ENCODE measurements around the gene IER5L. TPM values are rescaled to one million over a fixed set of nuclear protein-coding genes. Genes with fewer than 3 reads are reported as not detected.

Gene IER5L
- total RNA-seq, 1 experiment from 2014 or later: 4.6 TPM

GRCh38 chr9:129182625-129183494 lies 4.8 kb upstream of the IER5L start:
- ATAC-seq (peak; percentile 36), DNase-seq (ENCODE audit: low spot score) (peak; percentile 85)
- no peak for TF ChIP-seq ATF6 (CRISPR knock-in tag; IDR thresholded peaks at IDR 0.05)
- peak; percentile 49 for TF ChIP-seq CTCF (IDR thresholded peaks at IDR 0.05)
- ChIA-PET CTCF (interaction anchor here (0.6 to 3.9 kb wide), 55 partner anchors 10 to 442 kb away, joined by 3 to 25 read pairs (median 4); partner anchors contain the start of gene NTMT1), POLR2A (interaction anchor here (0.5 to 0.6 kb wide), 2 partner anchors 151 to 154 kb away, joined by 3 to 9 read pairs; no protein-coding TSS in a partner anchor)
- no peak overlapping the region for H3K27ac Mint-ChIP-seq
- peaks cover 6% of the 10 kb centered on the region; the same call in 1 of the 2 replicates for H3K9me3 Mint-ChIP-seq
- peaks cover 93% of the 10 kb centered on the region for H3K27me3 Mint-ChIP-seq (ENCODE audit: low read depth)
- H3K36me3 Mint-ChIP-seq: no peaks in the 10 kb centered on the region
- H3K4me3 Mint-ChIP-seq: no peak overlapping the region
- H3K4me1 Mint-ChIP-seq: peaks cover 21% of the 10 kb centered on the region

GRCh38 chr9:129182122-129182521 lies 4.1 kb upstream of the IER5L start:
- ATAC-seq: no peak
- Mint-ChIP-seq H3K27ac (no peak overlapping the region), H3K9me3 (peaks cover 2% of the 10 kb centered on the region; the same call in 1 of the 2 replicates), H3K4me3 (no peak overlapping the region), H3K4me1 (peaks cover 21% of the 10 kb centered on the region), H3K27me3 (ENCODE audit: low read depth) (peaks cover 90% of the 10 kb centered on the region), H3K36me3 (no peaks in the 10 kb centered on the region)
- TF ChIP-seq ZNF263 (CRISPR knock-in tag; IDR thresholded peaks at IDR 0.05; ENCODE audit: low read depth): no peak
- TF ChIP-seq JUN (CRISPR knock-in tag; IDR thresholded peaks at IDR 0.05): no peak
- TF ChIP-seq PRDM15 (CRISPR knock-in tag; IDR thresholded peaks at IDR 0.05): no peak
- no peak for TF ChIP-seq GABPB1 (CRISPR knock-in tag; IDR thresholded peaks at IDR 0.05)
- TF ChIP-seq ZNF232 (CRISPR knock-in tag; IDR thresholded peaks at IDR 0.05): no peak
- no peak for TF ChIP-seq E2F4 (CRISPR knock-in tag; IDR thresholded peaks at IDR 0.05; ENCODE audit: borderline replicate concordance, low read depth)
- no peak for TF ChIP-seq NR2C2 (CRISPR knock-in tag; IDR thresholded peaks at IDR 0.05)
- TF ChIP-seq FOXP4 (CRISPR knock-in tag; IDR thresholded peaks at IDR 0.05): no peak
- no peak for TF ChIP-seq JAZF1 (CRISPR knock-in tag; IDR thresholded peaks at IDR 0.05)
- TF ChIP-seq ESRRA (CRISPR knock-in tag; IDR thresholded peaks at IDR 0.05; ENCODE audit: borderline replicate concordance): no peak
- no peak for TF ChIP-seq NFYB (CRISPR knock-in tag; conservative IDR thresholded peaks at IDR 0.05; ENCODE audit: low read depth)
- no peak for TF ChIP-seq ZNF317 (CRISPR knock-in tag; IDR thresholded peaks at IDR 0.05; ENCODE audit: borderline replicate concordance, low read depth)
- TF ChIP-seq ZNF532 (CRISPR knock-in tag; IDR thresholded peaks at IDR 0.05; ENCODE audit: borderline replicate concordance): no peak
- TF ChIP-seq ATF3 (CRISPR knock-in tag; conservative IDR thresholded peaks at IDR 0.05): no peak
- ChIA-PET POLR2A (interaction anchor here (0.5 kb wide), 1 partner anchor 151 kb away, joined by 9 read pairs; no protein-coding TSS in a partner anchor), CTCF (interaction anchor here (0.6 to 3.9 kb wide), 36 partner anchors 9 to 443 kb away, joined by 3 to 25 read pairs (median 5); partner anchors contain the start of genes NTMT1 and SH3GLB2)
- no peak for DNase-seq (ENCODE audit: low spot score)
